Psoas muscle (tissue), 8 donors: ENCODE results near the gene UQCRHL. TPM values are rescaled to one million over a fixed set of nuclear protein-coding genes. Genes with fewer than 3 reads are reported as not detected.
A peak's percentile ranks its signal among the peaks of the same experiment; 100 is the strongest.

Experiments used
- ATAC-seq, 4 donors: fragments of 200-7000 bp; cut with Tn5 transposase; one replicate each; pipeline ENCODE4 v1.9.1; 2020; ENCODE audit warnings: moderate library complexity in 3 of 4, mild to moderate bottlenecking in 2 of 4
- DNase-seq, 2 donors: peaks; one replicate each; pipeline ENCODE4 v3.0.0-alpha.2; 2020
- H3K27ac ChIP-seq: fragments of 200-600 bp; one replicate; pipeline ENCODE4 v1.8.0; 2022
- H3K27me3 ChIP-seq, 3 donors: fragments of 200-600 bp in 1 of 3; one replicate each; pipeline versions ENCODE4 v1.6.1 to v1.8.0; 2013 to 2022; ENCODE audit warnings: low read length in 2 of 3, mild to moderate bottlenecking in 2 of 3, moderate library complexity in 1 of 3; ENCODE audit not compliant: insufficient read depth in 3 of 3
- H3K36me3 ChIP-seq, 2 donors: fragments of 200-600 bp in 1 of 2; one replicate each; pipeline versions ENCODE4 v1.6.1 to v1.8.0; 2013 to 2022; ENCODE audit warnings: low read depth in 1 of 2, mild to moderate bottlenecking in 1 of 2, moderate library complexity in 1 of 2; ENCODE audit not compliant: insufficient read depth in 1 of 2
- H3K4me1 ChIP-seq: fragments of 200-600 bp; one replicate; pipeline ENCODE4 v1.8.0; 2022
- H3K4me3 ChIP-seq: fragments of 200-600 bp; one replicate; pipeline ENCODE4 v1.8.0; 2022; ENCODE audit warnings: mild to moderate bottlenecking
- H3K9me3 ChIP-seq: fragments of 200-600 bp; one replicate; pipeline ENCODE4 v1.8.0; 2022
- CTCF ChIP-seq: fragments of 200-600 bp; IDR thresholded peaks from one replicate; pipeline ENCODE4 v1.8.0; 2022; ENCODE audit warnings: antibody characterized with exemption
- WGBS, 3 donors: extraction: QIAGEN DNeasy Blood & Tissue Kit; methylation state at CpG; one replicate each; pipeline versions ENCODE4 v1.1.6 to v1.1.7; 2013; 5-methylcytosine and 5-hydroxymethylcytosine counted together
- intact Hi-C, 2 donors: fragments of 100-400 bp; cut with DNase I; formaldehyde crosslinking; loops; one replicate each; pipeline versions ENCODE4 v1.11.0 to v1.14.2; 2022
- polyA plus RNA-seq, 3 donors: library from polyadenylated mRNA; stranded (reverse); fragments of 200-250 nt; gene quantifications; one replicate each; pipeline ENCODE4 v1.2.3, GENCODE V29; 2013
- total RNA-seq, 4 donors: library from RNA; stranded (reverse); fragmentation: NEBNext Ultra II Directional in 2 of 4; extraction: Animal tissue kit (Norgen Biotek cat#: 25700) in 2 of 4; gene quantifications; one replicate each; pipeline versions ENCODE4 v1.2.1 to v1.2.4, GENCODE V29; 2021 to 2023
- donor health status: healthy with polysubstance abuse.
- donor health status: DM: no; HTN: no; CAD: no; lungs with moderate emphysema.
- donor health status: Bipolar disorder and iron deficiency.
- donor health status: healthy.
- donor health status: DM: yes; HTN: yes; CAD: no.
- donor health status: DM: no; HTN: no; CAD: no.
- donor health status: DM: no; HTN: no; CAD: no.
- donor health status: DM: yes; HTN: yes; CAD: no.

UQCRHL gene
- total and polyA plus RNA-seq, 7 donors = 0.97 to 7.1 (median 2.8) TPM

GRCh38 chr1:15788624-15789301 is 18.7 kb downstream of the UQCRHL start:
- no peaks in the 10 kb centered on the region for H3K36me3 ChIP-seq

GRCh38 chr1:15786581-15786980 is 20.9 kb downstream of the UQCRHL start:
- intact Hi-C loops = no loop called here
- Histone ChIP-seq H3K4me1 (peaks cover 6% of the 10 kb centered on the region), H3K9me3 (no peaks in the 10 kb centered on the region), H3K4me3 (no peak overlapping the region), H3K36me3 (no peaks in the 10 kb centered on the region), H3K27ac (no peak overlapping the region), H3K27me3 (no peaks in the 10 kb centered on the region)
- DNase-seq (peak; percentile 43 to 67), ATAC-seq (peak; percentile 29 to 89 (median 66))
- 34 to 47% (median 46%) methylated on average over 10 of the region's 10 CpGs for WGBS, 3 donors
- TF ChIP-seq CTCF = no peak

More at GRCh38 chr1:15788624-15789301, 18.7 kb downstream of the UQCRHL start:
- 65 to 78% (median 73%) methylated on average over 13 of the region's 13 CpGs for WGBS, 3 donors
- Histone ChIP-seq H3K4me1 (peaks cover 6% of the 10 kb centered on the region), H3K4me3 (no peak overlapping the region), H3K27ac (no peak overlapping the region), H3K27me3 (no peaks in the 10 kb centered on the region), H3K9me3 (no peaks in the 10 kb centered on the region)
- intact Hi-C loops = no loop called here
- ATAC-seq = no peak
- no peak for TF ChIP-seq CTCF
- no peak for DNase-seq

GRCh38 chr1:15785683-15786082 is 21.8 kb downstream of the UQCRHL start:
- Histone ChIP-seq H3K27ac (no peak overlapping the region), H3K4me1 (peaks cover 6% of the 10 kb centered on the region), H3K9me3 (no peaks in the 10 kb centered on the region), H3K36me3 (no peaks in the 10 kb centered on the region), H3K27me3 (no peaks in the 10 kb centered on the region), H3K4me3 (no peak overlapping the region)
- DNase-seq (no peak), ATAC-seq (no peak)
- no peak for TF ChIP-seq CTCF
- intact Hi-C loops = no loop called here
- 92 to 98% (median 96%) methylated on average over 7 to 8 of the region's 8 CpGs for WGBS, 3 donors

GRCh38 chr1:15777909-15778707 is 29.3 kb downstream of the UQCRHL start:
- WGBS, 3 donors = 87 to 94% (median 88%) methylated on average over 7 of the region's 7 CpGs
- H3K4me3 ChIP-seq = no peak overlapping the region
- H3K27ac ChIP-seq = no peak overlapping the region
- H3K4me1 ChIP-seq = no peaks in the 10 kb centered on the region
- TF ChIP-seq CTCF = no peak
- no peaks in the 10 kb centered on the region for H3K36me3 ChIP-seq
- H3K27me3 ChIP-seq = no peaks in the 10 kb centered on the region
- H3K9me3 ChIP-seq = no peaks in the 10 kb centered on the region
- DNase-seq (no peak), ATAC-seq (no peak)
- intact Hi-C loops = no loop called here
